NB4 (cell line): Measurements from ENCODE around the gene CKAP4.

Experiments used
- CTCF ChIP-seq: IDR thresholded peaks from one replicate; pipeline ENCODE4 v1.5.1; 2012; ENCODE audit warnings: low read depth, low read length
- MYC ChIP-seq: IDR thresholded peaks from 2 replicates; pipeline ENCODE4 v1.6.1; 2011; ENCODE audit warnings: low read depth, low read length

- TF ChIP-seq CTCF (no peak), MYC (no peak)
Measured at GRCh38 chr12:106192659-106193393, 55.0 kb downstream of the CKAP4 start.
